OCI-LY7 (cell line): Measurements from ENCODE around the gene TMEM143. TPM values are rescaled to one million over a fixed set of nuclear protein-coding genes. Genes with fewer than 3 reads are reported as not detected.

Experiments
- BruUV-seq: library from RNA; stranded (reverse); fragments of 400-500 nt; replicated peaks from 2 replicates; lab custom pipeline; 2021; lab: Mats Ljungman, UMichigan
- CTCF ChIA-PET: fragments of 300-600 bp; sonication (Branson Sonifier 250); formaldehyde crosslinking; loops from one replicate; lab custom pipeline; 2022; ENCODE audit warnings: antibody characterized with exemption; ENCODE audit not compliant: unreplicated experiment; lab: Charles Lee
- POLR2A ChIA-PET: fragments of 300-600 bp; sonication (Branson Sonifier 250); formaldehyde crosslinking; loops from one replicate; lab custom pipeline; 2022; ENCODE audit warnings: antibody characterized with exemption; lab: Charles Lee
- DNase-seq: peaks from one replicate; pipeline ENCODE4 v3.0.0-alpha.2; 2015; ENCODE audit warnings: low spot score
- H2AFZ ChIP-seq: fragments of 200-600 bp; sonication (generic), shearing (Covaris generic); 2 replicates; pipeline ENCODE4 v1.6.1; 2014; ENCODE audit warnings: mild to moderate bottlenecking, antibody characterized with exemption, low read length, moderate library complexity
- H3K27ac ChIP-seq: fragments of 200-600 bp; sonication (generic); 2 replicates; pipeline ENCODE4 v1.5.1; 2014; ENCODE audit warnings: mixed run types, low read depth, mild to moderate bottlenecking, moderate library complexity, low read length, inconsistent platforms; ENCODE audit not compliant: poor library complexity, severe bottlenecking
- H3K36me3 ChIP-seq: fragments of 200-600 bp; sonication (generic); 2 replicates; pipeline ENCODE4 v1.6.1; 2014; ENCODE audit warnings: mild to moderate bottlenecking, antibody characterized with exemption, low read length, moderate library complexity, mixed read lengths; ENCODE audit not compliant: insufficient read depth
- H3K4me1 ChIP-seq: fragments of 200-600 bp; sonication (generic); 2 replicates; pipeline ENCODE4 v1.5.1; 2014; ENCODE audit warnings: mild to moderate bottlenecking, low read length; ENCODE audit not compliant: insufficient read depth, poor library complexity, severe bottlenecking
- H3K4me2 ChIP-seq: fragments of 200-600 bp; sonication (generic); 2 replicates; pipeline ENCODE4 v1.6.1; 2014; ENCODE audit warnings: mild to moderate bottlenecking, low read length
- H3K4me3 ChIP-seq: fragments of 200-600 bp; sonication (generic); 2 replicates; pipeline ENCODE4 v1.5.1; 2014; ENCODE audit warnings: mild to moderate bottlenecking, low read depth, low read length; ENCODE audit not compliant: poor library complexity, severe bottlenecking
- H3K79me2 ChIP-seq: fragments of 200-600 bp; sonication (generic); 2 replicates; pipeline ENCODE4 v1.6.1; 2016; ENCODE audit warnings: low read depth, mild to moderate bottlenecking, low read length, moderate library complexity, mixed read lengths; ENCODE audit not compliant: insufficient read depth
- H3K9me2 ChIP-seq: fragments of 200-600 bp; sonication (generic); 2 replicates; pipeline ENCODE4 v1.6.1; 2016; ENCODE audit warnings: mild to moderate bottlenecking, low read length, mixed read lengths; ENCODE audit not compliant: insufficient read depth
- H3K9me3 ChIP-seq: fragments of 200-600 bp; sonication (generic); 2 replicates; pipeline ENCODE4 v1.6.1; 2014; ENCODE audit warnings: mild to moderate bottlenecking, mixed run types, low read length, mixed read lengths
- H4K20me1 ChIP-seq: fragments of 200-600 bp; sonication (generic); 2 replicates; pipeline ENCODE4 v1.6.1; 2014; ENCODE audit warnings: mild to moderate bottlenecking, antibody characterized with exemption, low read length, moderate library complexity, mixed read lengths; ENCODE audit not compliant: insufficient read depth
- EZH2phosphoT487 ChIP-seq: fragments of 200-600 bp; sonication (generic); IDR thresholded peaks from 2 replicates; pipeline ENCODE4 v1.6.1; 2018; ENCODE audit warnings: low read depth, borderline replicate concordance, mild to moderate bottlenecking, mixed run types, antibody characterized with exemption, low read length, moderate library complexity, mixed read lengths
- intact Hi-C: fragments of 100-400 bp; cut with micrococcal nuclease; formaldehyde crosslinking; loops from one replicate; pipeline ENCODE4 v1.10.0; 2022; ENCODE audit not compliant: unreplicated experiment
- total RNA-seq, 2 experiments: library from RNA; depleted of rRNA in 1 of 2; stranded (reverse); fragments of >200 nt in 1 of 2; shearing (Covaris generic) in 1 of 2; gene quantifications; 2 replicates each; pipeline ENCODE4 v1.2.3, GENCODE V29; 2014 to 2022
- TF ChIP-seq, protein P1 (sequence below): fragments of 200-600 bp; sonication (generic); conservative IDR thresholded peaks from 2 replicates; pipeline ENCODE4 v1.5.1; 2014; ENCODE audit warnings: mild to moderate bottlenecking, antibody characterized with exemption, low read length, moderate library complexity, mixed read lengths

TMEM143 gene
- total RNA-seq, 2 experiments from 2014 or later: 31.1 to 31.4 TPM

GRCh38 chr19:48341515-48342413 is 22.0 kb downstream of the TMEM143 start:
- H3K79me2 ChIP-seq: no peaks in the 10 kb centered on the region
- ChIA-PET POLR2A (no interaction called here), CTCF (no interaction called here)
- H3K27ac ChIP-seq: no peak overlapping the region
- no TSS peak for BruUV-seq
- no peaks in the 10 kb centered on the region for H3K4me1 ChIP-seq
- H3K9me2 ChIP-seq: no peaks in the 10 kb centered on the region
- no peak for DNase-seq
- TF ChIP-seq, protein P1, sequence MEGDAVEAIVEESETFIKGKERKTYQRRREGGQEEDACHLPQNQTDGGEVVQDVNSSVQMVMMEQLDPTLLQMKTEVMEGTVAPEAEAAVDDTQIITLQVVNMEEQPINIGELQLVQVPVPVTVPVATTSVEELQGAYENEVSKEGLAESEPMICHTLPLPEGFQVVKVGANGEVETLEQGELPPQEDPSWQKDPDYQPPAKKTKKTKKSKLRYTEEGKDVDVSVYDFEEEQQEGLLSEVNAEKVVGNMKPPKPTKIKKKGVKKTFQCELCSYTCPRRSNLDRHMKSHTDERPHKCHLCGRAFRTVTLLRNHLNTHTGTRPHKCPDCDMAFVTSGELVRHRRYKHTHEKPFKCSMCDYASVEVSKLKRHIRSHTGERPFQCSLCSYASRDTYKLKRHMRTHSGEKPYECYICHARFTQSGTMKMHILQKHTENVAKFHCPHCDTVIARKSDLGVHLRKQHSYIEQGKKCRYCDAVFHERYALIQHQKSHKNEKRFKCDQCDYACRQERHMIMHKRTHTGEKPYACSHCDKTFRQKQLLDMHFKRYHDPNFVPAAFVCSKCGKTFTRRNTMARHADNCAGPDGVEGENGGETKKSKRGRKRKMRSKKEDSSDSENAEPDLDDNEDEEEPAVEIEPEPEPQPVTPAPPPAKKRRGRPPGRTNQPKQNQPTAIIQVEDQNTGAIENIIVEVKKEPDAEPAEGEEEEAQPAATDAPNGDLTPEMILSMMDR: no peak
- TF ChIP-seq EZH2phosphoT487: no peak
- no peaks in the 10 kb centered on the region; the same call in 1 of the 2 replicates for H3K36me3 ChIP-seq
- H2AFZ ChIP-seq: no peak overlapping the region
- intact Hi-C loops: no loop called here
- H3K4me2 ChIP-seq: no peak overlapping the region
- no peaks in the 10 kb centered on the region for H3K9me3 ChIP-seq
- H3K4me3 ChIP-seq: no peak overlapping the region
- no peaks in the 10 kb centered on the region for H4K20me1 ChIP-seq

DNA sequence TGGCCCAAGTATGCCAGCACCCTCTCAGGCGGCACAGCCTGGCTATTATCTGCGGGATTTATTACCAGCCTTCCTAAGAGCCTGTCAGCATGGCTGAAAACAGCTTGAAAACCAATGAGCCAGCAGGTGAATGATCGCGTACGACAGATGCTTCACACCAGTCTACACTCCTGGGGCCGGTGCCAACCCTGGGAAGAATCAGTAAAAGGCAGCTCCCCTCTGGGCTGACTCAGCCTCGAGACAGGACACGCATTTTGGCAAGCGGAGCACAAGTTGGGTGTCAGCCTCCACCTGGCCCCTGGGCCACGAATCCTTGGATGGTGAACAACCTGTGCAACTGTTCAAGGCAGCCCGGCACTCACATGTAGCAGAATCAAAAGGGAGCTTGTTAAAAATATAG is 22.7 kb downstream of the TMEM143 start:
- DNase-seq: no peak
- Histone ChIP-seq H3K9me2 (no peaks in the 10 kb centered on the region), H2AFZ (no peak overlapping the region), H3K9me3 (no peaks in the 10 kb centered on the region), H3K4me3 (no peak overlapping the region), H3K27ac (no peak overlapping the region), H3K79me2 (no peaks in the 10 kb centered on the region), H3K4me1 (no peaks in the 10 kb centered on the region), H4K20me1 (no peaks in the 10 kb centered on the region), H3K36me3 (no peaks in the 10 kb centered on the region; the same call in 1 of the 2 replicates), H3K4me2 (no peak overlapping the region)
- TF ChIP-seq EZH2phosphoT487: no peak
- TF ChIP-seq, protein P1: no peak
- no TSS peak for BruUV-seq
- ChIA-PET POLR2A (no interaction called here), CTCF (no interaction called here)
- intact Hi-C loops: no loop called here
